ENCODE results near the gene RAB28. TPM values are rescaled to one million over a fixed set of nuclear protein-coding genes. Genes with fewer than 3 reads are reported as not detected.

The RAB28 gene
- total RNA-seq, 1 donor from 2014 or later = 16.2 TPM

GRCh38 chr4:13461191-13461905, 22.8 kb downstream of the RAB28 start:
- TF ChIP-seq CTCF (IDR thresholded peaks at IDR 0.05) = no peak
- peaks cover 6% of the 10 kb centered on the region for H3K4me1 Mint-ChIP-seq (ENCODE audit: unreplicated experiment)
- H3K9me3 Mint-ChIP-seq (ENCODE audit: unreplicated experiment) = peaks cover 12% of the 10 kb centered on the region
- no peaks in the 10 kb centered on the region for H3K27me3 Mint-ChIP-seq (ENCODE audit: unreplicated experiment)
- H3K36me3 Mint-ChIP-seq (ENCODE audit: unreplicated experiment) = peaks cover 29% of the 10 kb centered on the region
- no peak for DNase-seq (ENCODE audit: extremely low spot score, unreplicated experiment)
- no peak overlapping the region for H3K27ac Mint-ChIP-seq (ENCODE audit: unreplicated experiment)
- H3K4me3 Mint-ChIP-seq (ENCODE audit: unreplicated experiment) = no peak overlapping the region

GRCh38 chr4:13455411-13455810, 28.7 kb downstream of the RAB28 start:
- H3K4me3 Mint-ChIP-seq (ENCODE audit: unreplicated experiment) = no peak overlapping the region
- DNase-seq (ENCODE audit: extremely low spot score, unreplicated experiment) = no peak

GRCh38 chr4:13454786-13455185, 29.4 kb downstream of the RAB28 start:
- Mint-ChIP-seq H3K27me3 (ENCODE audit: unreplicated experiment) (no peaks in the 10 kb centered on the region), H3K36me3 (ENCODE audit: unreplicated experiment) (peaks cover 34% of the 10 kb centered on the region), H3K27ac (ENCODE audit: unreplicated experiment) (no peak overlapping the region), H3K4me3 (ENCODE audit: unreplicated experiment) (no peak overlapping the region), H3K4me1 (ENCODE audit: unreplicated experiment) (no peaks in the 10 kb centered on the region), H3K9me3 (ENCODE audit: unreplicated experiment) (peaks cover 9% of the 10 kb centered on the region)
- DNase-seq (ENCODE audit: extremely low spot score, unreplicated experiment) = no peak
- TF ChIP-seq CTCF (IDR thresholded peaks at IDR 0.05) = no peak

More at GRCh38 chr4:13455411-13455810, 28.7 kb downstream of the RAB28 start:
- Mint-ChIP-seq H3K27ac (ENCODE audit: unreplicated experiment) (no peak overlapping the region), H3K36me3 (ENCODE audit: unreplicated experiment) (peaks cover 34% of the 10 kb centered on the region), H3K4me1 (ENCODE audit: unreplicated experiment) (no peaks in the 10 kb centered on the region), H3K27me3 (ENCODE audit: unreplicated experiment) (no peaks in the 10 kb centered on the region), H3K9me3 (ENCODE audit: unreplicated experiment) (peaks cover 9% of the 10 kb centered on the region)
- no peak for TF ChIP-seq CTCF (IDR thresholded peaks at IDR 0.05)

GRCh38 chr4:13452927-13453579, 31.1 kb downstream of the RAB28 start:
- H3K27me3 Mint-ChIP-seq (ENCODE audit: unreplicated experiment) = no peaks in the 10 kb centered on the region
- no peak overlapping the region for H3K27ac Mint-ChIP-seq (ENCODE audit: unreplicated experiment)
- H3K4me3 Mint-ChIP-seq (ENCODE audit: unreplicated experiment) = no peak overlapping the region
- H3K9me3 Mint-ChIP-seq (ENCODE audit: unreplicated experiment) = peaks cover 9% of the 10 kb centered on the region
- no peak for DNase-seq (ENCODE audit: extremely low spot score, unreplicated experiment)
- H3K36me3 Mint-ChIP-seq (ENCODE audit: unreplicated experiment) = peaks cover 24% of the 10 kb centered on the region
- TF ChIP-seq CTCF (IDR thresholded peaks at IDR 0.05) = no peak
- H3K4me1 Mint-ChIP-seq (ENCODE audit: unreplicated experiment) = no peaks in the 10 kb centered on the region

GRCh38 chr4:13449590-13449989, 34.5 kb downstream of the RAB28 start:
- no peak for TF ChIP-seq CTCF (IDR thresholded peaks at IDR 0.05)
- H3K27ac Mint-ChIP-seq (ENCODE audit: unreplicated experiment) = no peak overlapping the region
- H3K4me3 Mint-ChIP-seq (ENCODE audit: unreplicated experiment) = no peak overlapping the region
- no peaks in the 10 kb centered on the region for H3K27me3 Mint-ChIP-seq (ENCODE audit: unreplicated experiment)
- H3K36me3 Mint-ChIP-seq (ENCODE audit: unreplicated experiment) = peaks cover 24% of the 10 kb centered on the region
- H3K4me1 Mint-ChIP-seq (ENCODE audit: unreplicated experiment) = no peaks in the 10 kb centered on the region
- peaks cover 9% of the 10 kb centered on the region for H3K9me3 Mint-ChIP-seq (ENCODE audit: unreplicated experiment)
- DNase-seq (ENCODE audit: extremely low spot score, unreplicated experiment) = no peak

Measured in osteocyte (in vitro differentiated cells).